HFF-Myc (cell line): ENCODE measurements around the gene HTR2B.

ENCODE experiments used
- DNase-seq: peaks from one replicate; pipeline ENCODE4 v3.0.0-alpha.2; 2011; ENCODE audit warnings: low read depth; ENCODE audit errors: extremely low read depth
- H3K4me3 ChIP-seq: replicated peaks from 2 replicates; pipeline ENCODE4 v1.5.1; 2011; ENCODE audit warnings: low read depth, mild to moderate bottlenecking, control low read depth, low read length
- TF ChIP-seq, protein P1 (sequence below): IDR thresholded peaks from 2 replicates; pipeline ENCODE4 v1.5.1; 2012; ENCODE audit warnings: mild to moderate bottlenecking, low read depth, low read length, control low read depth; ENCODE audit errors: missing control alignments

HTR2B gene

DNA sequence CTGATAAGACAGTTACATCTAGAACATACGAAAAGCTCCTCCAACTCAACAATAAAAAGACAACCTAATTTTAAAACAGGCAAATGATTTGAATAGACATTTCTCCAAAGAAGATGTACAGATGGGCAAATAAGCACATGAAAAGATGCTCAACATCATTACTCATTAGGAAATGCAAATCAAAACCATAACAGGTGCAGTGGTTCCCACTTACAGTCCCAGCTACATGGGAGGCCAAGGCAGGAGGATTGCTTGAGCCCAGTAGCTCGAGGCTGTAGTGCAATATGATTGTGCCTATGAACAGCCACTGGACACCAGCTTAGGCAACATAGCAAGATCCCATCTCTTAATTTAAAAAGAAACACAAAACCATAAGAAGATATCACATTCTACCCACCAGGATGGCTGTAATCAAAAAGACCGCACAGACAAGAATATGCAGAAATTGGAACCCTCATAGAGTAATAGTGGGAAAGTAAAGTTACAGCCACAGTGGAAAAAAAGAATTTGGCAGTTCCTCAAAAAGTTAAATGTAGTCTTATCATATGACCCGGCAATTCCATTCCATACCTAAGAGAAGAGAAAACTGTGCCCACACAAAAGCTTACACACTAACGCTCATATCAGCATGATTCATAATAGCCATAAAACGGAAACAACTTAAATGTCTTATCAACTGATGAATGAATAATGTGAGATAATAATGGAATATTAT is 43.1 kb upstream of the HTR2B start:
- TF ChIP-seq, protein P1, sequence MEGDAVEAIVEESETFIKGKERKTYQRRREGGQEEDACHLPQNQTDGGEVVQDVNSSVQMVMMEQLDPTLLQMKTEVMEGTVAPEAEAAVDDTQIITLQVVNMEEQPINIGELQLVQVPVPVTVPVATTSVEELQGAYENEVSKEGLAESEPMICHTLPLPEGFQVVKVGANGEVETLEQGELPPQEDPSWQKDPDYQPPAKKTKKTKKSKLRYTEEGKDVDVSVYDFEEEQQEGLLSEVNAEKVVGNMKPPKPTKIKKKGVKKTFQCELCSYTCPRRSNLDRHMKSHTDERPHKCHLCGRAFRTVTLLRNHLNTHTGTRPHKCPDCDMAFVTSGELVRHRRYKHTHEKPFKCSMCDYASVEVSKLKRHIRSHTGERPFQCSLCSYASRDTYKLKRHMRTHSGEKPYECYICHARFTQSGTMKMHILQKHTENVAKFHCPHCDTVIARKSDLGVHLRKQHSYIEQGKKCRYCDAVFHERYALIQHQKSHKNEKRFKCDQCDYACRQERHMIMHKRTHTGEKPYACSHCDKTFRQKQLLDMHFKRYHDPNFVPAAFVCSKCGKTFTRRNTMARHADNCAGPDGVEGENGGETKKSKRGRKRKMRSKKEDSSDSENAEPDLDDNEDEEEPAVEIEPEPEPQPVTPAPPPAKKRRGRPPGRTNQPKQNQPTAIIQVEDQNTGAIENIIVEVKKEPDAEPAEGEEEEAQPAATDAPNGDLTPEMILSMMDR: no peak
- DNase-seq: no peak
- H3K4me3 ChIP-seq: no peak overlapping the region

DNA sequence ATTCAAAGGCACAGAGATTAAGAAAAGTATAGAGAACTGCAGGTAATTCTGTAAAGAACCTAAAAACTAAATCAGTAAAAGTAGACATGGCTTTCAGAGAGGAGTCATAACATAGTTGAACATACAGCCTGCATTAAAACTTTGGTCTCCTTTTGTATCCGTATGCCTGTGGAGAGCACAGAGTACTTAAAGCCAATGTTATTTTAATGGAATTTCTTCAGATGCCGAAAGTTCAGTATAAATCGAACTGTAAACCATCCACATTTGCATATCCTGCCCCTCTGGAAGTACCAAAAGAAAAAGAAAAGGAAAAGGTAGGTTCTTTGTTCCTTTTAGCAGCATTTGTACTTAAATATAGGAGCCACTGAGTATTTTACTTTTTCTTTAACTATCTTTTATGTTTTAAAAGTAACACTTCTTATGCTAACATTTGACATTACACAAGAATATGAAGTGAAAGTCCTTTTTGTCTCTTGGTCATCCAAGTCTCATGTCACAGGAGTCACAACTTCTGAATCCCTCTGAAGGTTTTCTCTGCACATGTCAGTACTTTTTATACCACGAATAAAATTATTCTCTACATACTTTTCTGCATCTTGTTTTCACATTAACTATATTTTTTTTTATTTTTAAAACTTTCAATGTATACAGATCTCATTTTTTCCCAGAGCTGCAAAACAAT is 38.7 kb upstream of the HTR2B start:
- DNase-seq: no peak
- TF ChIP-seq, protein P1: no peak
- H3K4me3 ChIP-seq: no peak overlapping the region

GRCh38 chr2:231163011-231163410 is 38.2 kb upstream of the HTR2B start:
- DNase-seq: no peak
- no peak overlapping the region for H3K4me3 ChIP-seq
- TF ChIP-seq, protein P1: no peak

- TF ChIP-seq, protein P1: no peak
- DNase-seq: peak; percentile 95
Observed at GRCh38 chr2:231161877-231162329, 37.1 kb upstream of the HTR2B start.

DNA sequence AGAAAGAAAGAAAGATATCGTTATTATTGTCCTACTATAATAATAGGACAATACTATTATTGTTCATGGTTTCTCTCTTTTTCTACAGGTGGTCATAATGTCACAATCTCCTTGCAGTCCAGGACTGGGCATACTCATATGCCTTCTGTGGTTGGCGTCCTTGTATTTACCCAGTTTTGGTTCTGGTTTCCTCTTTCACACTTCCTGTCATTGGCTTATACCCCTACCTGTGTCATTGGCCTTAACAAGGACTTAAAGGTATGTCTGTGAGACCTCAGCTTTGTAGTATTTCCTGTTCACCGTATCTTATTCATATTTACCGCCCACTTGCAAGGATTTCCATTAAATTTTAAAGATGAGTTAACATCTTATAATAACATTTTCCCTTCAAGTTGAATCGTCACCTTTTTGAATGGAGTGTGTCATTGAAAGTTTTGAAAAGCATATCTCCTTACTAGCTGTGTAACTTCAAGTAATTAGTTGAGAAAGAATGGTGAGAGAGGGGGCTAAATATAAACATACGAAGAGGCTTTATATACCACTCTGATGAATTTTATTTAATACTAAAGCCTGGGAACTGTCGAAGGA is 36.5 kb upstream of the HTR2B start:
- no peak overlapping the region for H3K4me3 ChIP-seq
- TF ChIP-seq, protein P1: no peak
- DNase-seq: no peak

More at GRCh38 chr2:231161877-231162329, 37.1 kb upstream of the HTR2B start:
- H3K4me3 ChIP-seq: no peak overlapping the region

DNA sequence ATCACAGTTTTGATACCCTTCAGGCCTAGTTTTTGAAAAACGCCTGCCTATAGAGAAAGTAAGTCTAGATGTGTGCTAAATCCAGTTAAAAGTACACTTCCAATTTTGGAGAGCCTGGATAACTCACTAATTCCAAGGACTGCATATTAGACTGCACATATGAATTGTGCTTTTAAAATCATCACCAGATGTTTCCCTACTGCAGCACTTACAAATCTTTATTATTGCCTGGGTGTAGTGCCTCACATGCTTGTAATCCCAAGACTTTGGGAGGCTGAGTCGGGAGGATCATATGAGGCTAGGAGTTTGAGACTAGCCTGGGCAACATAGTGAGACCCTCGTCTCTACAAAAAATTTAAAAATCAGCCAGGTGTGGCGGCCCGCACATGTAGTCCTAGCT is 35.9 kb upstream of the HTR2B start:
- DNase-seq: no peak
- TF ChIP-seq, protein P1: no peak

More for the DNA sequence above, 35.9 kb upstream of the HTR2B start:
- no peak overlapping the region for H3K4me3 ChIP-seq
